DOHH2 (cell line): ENCODE measurements around the gene BTBD10.

ENCODE experiments used
- EZH2phosphoT487 ChIP-seq: fragments of 200-600 bp; sonication (generic); IDR thresholded peaks from 2 replicates; pipeline ENCODE4 v1.6.1; 2017; ENCODE audit warnings: borderline replicate concordance, mild to moderate bottlenecking, antibody characterized with exemption, low read length, moderate library complexity, mixed read lengths
- TF ChIP-seq, protein P1 (sequence below): fragments of 200-600 bp; sonication (generic); IDR thresholded peaks from one replicate; pipeline ENCODE4 v1.5.1; 2014; ENCODE audit warnings: antibody characterized with exemption, mild to moderate bottlenecking, low read depth, low read length; ENCODE audit not compliant: poor library complexity, severe bottlenecking

DNA sequence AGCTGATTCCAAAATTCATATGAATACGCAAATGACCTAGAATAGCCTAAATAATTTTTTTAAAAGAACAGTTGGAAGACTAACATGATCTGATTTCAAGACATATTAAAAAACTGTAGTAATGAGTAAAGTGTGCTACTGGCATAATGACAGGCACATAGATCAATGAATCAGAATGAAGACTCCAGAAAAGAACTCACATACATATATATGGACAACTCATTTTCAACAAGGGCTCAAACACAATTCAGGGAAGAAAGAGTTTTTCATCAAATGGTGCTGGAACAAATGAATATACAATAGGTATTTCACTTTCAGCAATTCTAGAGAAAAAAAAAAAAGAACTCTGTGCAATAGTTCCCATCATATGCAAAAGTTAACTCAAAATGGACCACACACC, 33.7 kb downstream of the BTBD10 start:
- TF ChIP-seq, protein P1, sequence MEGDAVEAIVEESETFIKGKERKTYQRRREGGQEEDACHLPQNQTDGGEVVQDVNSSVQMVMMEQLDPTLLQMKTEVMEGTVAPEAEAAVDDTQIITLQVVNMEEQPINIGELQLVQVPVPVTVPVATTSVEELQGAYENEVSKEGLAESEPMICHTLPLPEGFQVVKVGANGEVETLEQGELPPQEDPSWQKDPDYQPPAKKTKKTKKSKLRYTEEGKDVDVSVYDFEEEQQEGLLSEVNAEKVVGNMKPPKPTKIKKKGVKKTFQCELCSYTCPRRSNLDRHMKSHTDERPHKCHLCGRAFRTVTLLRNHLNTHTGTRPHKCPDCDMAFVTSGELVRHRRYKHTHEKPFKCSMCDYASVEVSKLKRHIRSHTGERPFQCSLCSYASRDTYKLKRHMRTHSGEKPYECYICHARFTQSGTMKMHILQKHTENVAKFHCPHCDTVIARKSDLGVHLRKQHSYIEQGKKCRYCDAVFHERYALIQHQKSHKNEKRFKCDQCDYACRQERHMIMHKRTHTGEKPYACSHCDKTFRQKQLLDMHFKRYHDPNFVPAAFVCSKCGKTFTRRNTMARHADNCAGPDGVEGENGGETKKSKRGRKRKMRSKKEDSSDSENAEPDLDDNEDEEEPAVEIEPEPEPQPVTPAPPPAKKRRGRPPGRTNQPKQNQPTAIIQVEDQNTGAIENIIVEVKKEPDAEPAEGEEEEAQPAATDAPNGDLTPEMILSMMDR, result no peak
- no peak for TF ChIP-seq EZH2phosphoT487
